Vagina (tissue), 2 donors: ENCODE results near the gene SYNPR.

ENCODE experiments used
- POLR2A ChIP-seq, 2 donors: fragments of 450-650 bp; IDR thresholded peaks; one replicate each; pipeline ENCODE4 v1.6.1; 2017; ENCODE audit warnings: antibody characterized with exemption in 2 of 2, mild to moderate bottlenecking in 2 of 2, moderate library complexity in 2 of 2
- POLR2AphosphoS5 ChIP-seq, 2 donors: sonication (generic); formaldehyde crosslinking; IDR thresholded peaks; one replicate each; pipeline ENCODE4 v1.9.0; 2017; ENCODE audit warnings: antibody characterized with exemption in 2 of 2, mild to moderate bottlenecking in 2 of 2, low read depth in 1 of 2; ENCODE audit not compliant: insufficient read depth in 1 of 2
- TF ChIP-seq, protein P1 (sequence below), 3 experiments: fragments of 450-650 bp in 2 of 3; fragments of 200-600 bp in 1 of 3; sonication (generic) in 1 of 3; IDR thresholded peaks; one replicate each; pipeline ENCODE4 v1.5.1; 2017 to 2019; ENCODE audit warnings: antibody characterized with exemption in 3 of 3, mild to moderate bottlenecking in 2 of 3, moderate library complexity in 2 of 3

DNA sequence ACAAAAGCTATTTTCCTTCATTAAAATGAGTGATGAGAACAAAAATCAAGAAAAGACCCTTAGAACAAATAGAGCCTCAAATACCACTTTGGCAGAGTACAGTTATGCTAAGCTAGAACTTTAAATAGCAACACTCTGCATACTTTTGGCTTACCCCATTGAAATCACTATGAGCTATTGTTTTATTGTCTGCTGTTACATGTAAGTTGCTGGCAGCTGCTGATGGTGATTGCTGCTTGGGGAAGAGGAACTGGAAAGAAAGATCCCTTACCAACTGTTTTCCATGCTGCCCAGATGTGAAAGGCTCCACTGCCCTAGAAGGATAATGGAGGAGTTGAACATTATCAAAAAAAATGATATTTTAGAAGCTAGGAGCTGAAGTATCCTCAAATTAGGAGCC, 135.4 kb downstream of the SYNPR start:
- TF ChIP-seq, protein P1, sequence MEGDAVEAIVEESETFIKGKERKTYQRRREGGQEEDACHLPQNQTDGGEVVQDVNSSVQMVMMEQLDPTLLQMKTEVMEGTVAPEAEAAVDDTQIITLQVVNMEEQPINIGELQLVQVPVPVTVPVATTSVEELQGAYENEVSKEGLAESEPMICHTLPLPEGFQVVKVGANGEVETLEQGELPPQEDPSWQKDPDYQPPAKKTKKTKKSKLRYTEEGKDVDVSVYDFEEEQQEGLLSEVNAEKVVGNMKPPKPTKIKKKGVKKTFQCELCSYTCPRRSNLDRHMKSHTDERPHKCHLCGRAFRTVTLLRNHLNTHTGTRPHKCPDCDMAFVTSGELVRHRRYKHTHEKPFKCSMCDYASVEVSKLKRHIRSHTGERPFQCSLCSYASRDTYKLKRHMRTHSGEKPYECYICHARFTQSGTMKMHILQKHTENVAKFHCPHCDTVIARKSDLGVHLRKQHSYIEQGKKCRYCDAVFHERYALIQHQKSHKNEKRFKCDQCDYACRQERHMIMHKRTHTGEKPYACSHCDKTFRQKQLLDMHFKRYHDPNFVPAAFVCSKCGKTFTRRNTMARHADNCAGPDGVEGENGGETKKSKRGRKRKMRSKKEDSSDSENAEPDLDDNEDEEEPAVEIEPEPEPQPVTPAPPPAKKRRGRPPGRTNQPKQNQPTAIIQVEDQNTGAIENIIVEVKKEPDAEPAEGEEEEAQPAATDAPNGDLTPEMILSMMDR (IDR thresholded peaks at IDR 0.05) = no peak
- TF ChIP-seq POLR2A (IDR thresholded peaks at IDR 0.05) (no peak), POLR2AphosphoS5 (IDR thresholded peaks at IDR 0.05; ENCODE audit: insufficient read depth in 1 of 2, low read depth in 1 of 2) (no peak)
